SH-SY5Y (cell line): ENCODE results near the gene BLOC1S4.

Source experiments
- GATA2 ChIP-seq: IDR thresholded peaks from 2 replicates; pipeline ENCODE4 v1.6.1; 2011; ENCODE audit warnings: mild to moderate bottlenecking, low read depth, low read length
- GATA3 ChIP-seq: IDR thresholded peaks from 2 replicates; pipeline ENCODE4 v1.6.1; 2011; ENCODE audit warnings: low read depth, mild to moderate bottlenecking, low read length, moderate library complexity

DNA sequence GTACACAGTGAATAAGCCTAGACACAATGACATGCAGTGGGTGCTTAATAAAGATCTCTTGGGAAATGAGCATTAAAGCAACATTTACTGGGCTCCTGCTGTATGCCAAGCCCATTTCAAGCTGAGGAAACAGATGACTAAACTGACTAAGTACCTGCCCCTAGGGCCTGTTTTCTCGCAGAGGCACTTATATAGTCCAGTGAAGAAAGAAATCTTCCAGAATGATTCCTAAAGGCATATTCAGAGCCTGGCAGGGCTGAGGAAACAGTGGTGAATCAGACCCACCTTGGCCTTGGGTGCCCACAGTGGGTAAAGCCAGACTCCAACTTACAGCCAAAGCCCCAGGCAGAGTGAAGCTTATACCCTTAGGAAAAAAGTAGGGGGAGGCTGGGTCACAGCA, 44.3 kb upstream of the BLOC1S4 start:
- no peak for TF ChIP-seq GATA3
- no peak for TF ChIP-seq GATA2
